B cell (primary cell): ENCODE measurements around the gene UBA1. TPM values are rescaled to one million over a fixed set of nuclear protein-coding genes. Genes with fewer than 3 reads are reported as not detected.

Source experiments
- ATAC-seq: fragments of 200-7000 bp; cut with Tn5 transposase; one replicate; pipeline ENCODE4 v1.10.0; 2021; ENCODE audit warnings: low read depth, mild to moderate bottlenecking, moderate number of reproducible peaks, moderate library complexity
- CTCF ChIA-PET: fragments of 350-600 bp; sonication (Branson Sonifier 250); formaldehyde crosslinking; loops from one replicate; lab custom pipeline; 2021; ENCODE audit warnings: antibody characterized with exemption, inconsistent platforms; lab: Charles Lee
- POLR2A ChIA-PET: fragments of 350-600 bp; sonication (Branson Sonifier 250); formaldehyde crosslinking; loops from one replicate; lab custom pipeline; 2021; ENCODE audit warnings: antibody characterized with exemption; lab: Charles Lee
- DNase-seq: peaks from one replicate; pipeline ENCODE4 v3.0.0; 2013
- H2AFZ ChIP-seq: 2 replicates; pipeline ENCODE4 v1.6.1; 2012; ENCODE audit warnings: mild to moderate bottlenecking, low read depth, low read length; ENCODE audit not compliant: insufficient read depth, poor library complexity, severe bottlenecking
- H3K27ac ChIP-seq, 2 donors: 1 replicate in 1 of 2; 2 replicates in 1 of 2; pipeline ENCODE4 v1.5.1; 2012 to 2013; ENCODE audit warnings: low read length in 2 of 2, mild to moderate bottlenecking in 2 of 2, moderate library complexity in 1 of 2
- H3K27me3 ChIP-seq, 4 experiments: fragments of 200-600 bp in 1 of 4; sonication (generic) in 1 of 4; replicated peaks in 1 of 4; 1 replicate in 2 of 4; 2 replicates in 2 of 4; pipeline versions ENCODE4 v1.6.1 to v1.7.0; 2013 to 2016; ENCODE audit warnings: low read length in 3 of 4, mild to moderate bottlenecking in 2 of 4, mixed read lengths in 1 of 4, moderate library complexity in 1 of 4; ENCODE audit not compliant: insufficient read depth in 4 of 4, control insufficient read depth in 3 of 4; ENCODE audit errors: control extremely low read depth in 1 of 4
- H3K36me3 ChIP-seq, 2 experiments: replicated peaks in 1 of 2; 1 replicate in 1 of 2; 2 replicates in 1 of 2; pipeline versions ENCODE4 v1.6.1 to v1.7.1; 2013; ENCODE audit warnings: low read length in 1 of 2; ENCODE audit not compliant: insufficient read depth in 2 of 2, control insufficient read depth in 1 of 2; ENCODE audit errors: control extremely low read depth in 1 of 2, extremely low read depth in 1 of 2
- H3K4me1 ChIP-seq, 2 donors: fragments of 200-600 bp in 1 of 2; sonication (generic) in 1 of 2; 1 replicate in 1 of 2; 2 replicates in 1 of 2; pipeline versions ENCODE4 v1.5.1 to v1.6.1; 2013 to 2017; ENCODE audit warnings: low read length in 2 of 2; ENCODE audit not compliant: control insufficient read depth in 2 of 2, insufficient read depth in 2 of 2
- H3K4me2 ChIP-seq: replicated peaks from 2 replicates; pipeline ENCODE3; 2012; ENCODE audit warnings: mild to moderate bottlenecking, low read depth, low read length; ENCODE audit not compliant: poor library complexity, severe bottlenecking
- H3K4me3 ChIP-seq, 5 experiments: fragments of 200-600 bp in 1 of 5; sonication (generic) in 1 of 5; 1 replicate in 3 of 5; 2 replicates in 2 of 5; pipeline versions ENCODE4 v1.5.1 to v1.7.0; 2011 to 2016; ENCODE audit warnings: low read length in 4 of 5, mild to moderate bottlenecking in 4 of 5, low read depth in 2 of 5, control low read depth in 1 of 5, moderate library complexity in 1 of 5; ENCODE audit not compliant: insufficient read depth in 1 of 5; ENCODE audit errors: control extremely low read depth in 1 of 5, extremely low read depth in 1 of 5
- H3K79me2 ChIP-seq: fragments of 200-600 bp; sonication (generic); one replicate; pipeline ENCODE4 v1.6.0; 2016; ENCODE audit warnings: low read length; ENCODE audit not compliant: control insufficient read depth, insufficient read depth
- H3K9ac ChIP-seq: fragments of 200-600 bp; sonication (generic); 2 replicates; pipeline ENCODE4 v1.6.1; 2017; ENCODE audit warnings: mild to moderate bottlenecking, low read length, moderate library complexity
- H3K9me3 ChIP-seq, 3 donors: one replicate each; pipeline versions ENCODE4 v1.6.1 to v1.7.1; 2013; ENCODE audit warnings: low read length in 2 of 3; ENCODE audit not compliant: control insufficient read depth in 2 of 3, insufficient read depth in 1 of 3; ENCODE audit errors: control extremely low read depth in 1 of 3
- H4K20me1 ChIP-seq: 2 replicates; pipeline ENCODE4 v1.6.0; 2012; ENCODE audit warnings: mild to moderate bottlenecking, low read length; ENCODE audit not compliant: insufficient read depth, control insufficient read depth, poor library complexity, severe bottlenecking
- H3K27ac Mint-ChIP-seq: one replicate; pipeline ENCODE4 v1.8.0; 2021; ENCODE audit warnings: mixed read lengths
- H3K27me3 Mint-ChIP-seq: one replicate; pipeline ENCODE4 v1.8.0; 2021; ENCODE audit warnings: mixed read lengths
- H3K4me1 Mint-ChIP-seq: one replicate; pipeline ENCODE4 v1.8.0; 2021; ENCODE audit warnings: mixed read lengths
- H3K4me3 Mint-ChIP-seq: one replicate; pipeline ENCODE4 v1.8.0; 2021; ENCODE audit warnings: mixed read lengths
- H3K9me3 Mint-ChIP-seq: one replicate; pipeline ENCODE4 v1.8.0; 2022; ENCODE audit warnings: mixed read lengths; ENCODE audit not compliant: insufficient read depth
- EZH2 ChIP-seq: IDR thresholded peaks from 2 replicates; pipeline ENCODE4 v1.6.1; 2012; ENCODE audit warnings: borderline replicate concordance, low read depth, mild to moderate bottlenecking, moderate library complexity, low read length; ENCODE audit not compliant: insufficient read depth, poor library complexity, severe bottlenecking
- WGBS: methylation state at CpG from one replicate; pipeline ENCODE4 v1.1.5; 2013; ENCODE audit warnings: missing lambda C conversion rate; ENCODE audit not compliant: insufficient coverage; 5-methylcytosine and 5-hydroxymethylcytosine counted together
- intact Hi-C: fragments of 100-400 bp; cut with micrococcal nuclease; formaldehyde crosslinking; loops from one replicate; pipeline ENCODE4 v1.10.0; 2022
- polyA plus RNA-seq: library from polyadenylated mRNA; depleted of rRNA; stranded (reverse); fragments of >200 nt; gene quantifications from 2 replicates; pipeline ENCODE4 v1.2.3, GENCODE V29; 2012
- total RNA-seq, 2 donors: library from RNA; stranded (reverse); fragments of 120-200 nt in 1 of 2; gene quantifications; 1 replicate in 1 of 2; 2 replicates in 1 of 2; pipeline versions ENCODE4 v1.2.3 to v1.2.4, GENCODE V29; 2013 to 2022
- TF ChIP-seq, protein P1 (sequence below): fragments of 200-600 bp; IDR thresholded peaks from one replicate; pipeline ENCODE4 v1.8.0; 2022; ENCODE audit warnings: antibody characterized with exemption, mild to moderate bottlenecking

UBA1 gene
- total and polyA plus RNA-seq, 2 donors (not counting 1 experiment from before 2014, with no cell fraction given), result 166 to 211 TPM

DNA sequence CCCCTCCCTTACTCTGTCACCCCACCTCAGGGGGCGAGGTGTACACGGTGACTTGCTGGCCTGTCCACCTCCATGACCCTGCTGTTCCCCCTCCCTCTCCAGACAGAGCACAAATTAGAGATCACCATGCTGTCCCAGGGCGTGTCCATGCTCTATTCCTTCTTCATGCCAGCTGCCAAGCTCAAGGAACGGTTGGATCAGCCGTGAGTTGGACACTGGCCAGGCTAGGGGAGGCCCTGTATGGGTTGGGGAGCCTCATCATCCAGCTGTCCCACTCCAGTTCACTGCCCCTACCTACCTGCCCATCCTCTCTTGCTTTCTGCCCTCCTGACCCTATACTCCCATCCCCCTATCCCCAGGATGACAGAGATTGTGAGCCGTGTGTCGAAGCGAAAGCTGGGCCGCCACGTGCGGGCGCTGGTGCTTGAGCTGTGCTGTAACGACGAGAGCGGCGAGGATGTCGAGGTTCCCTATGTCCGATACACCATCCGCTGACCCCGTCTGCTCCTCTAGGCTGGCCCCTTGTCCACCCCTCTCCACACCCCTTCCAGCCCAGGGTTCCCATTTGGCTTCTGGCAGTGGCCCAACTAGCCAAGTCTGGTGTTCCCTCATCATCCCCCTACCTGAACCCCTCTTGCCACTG is 20.9 kb downstream of the UBA1 start:
- POLR2A ChIA-PET, result no interaction called here
- no peak overlapping the region for H3K27ac Mint-ChIP-seq
- H3K4me3 Mint-ChIP-seq, result no peak overlapping the region
- peaks cover 18% of the 10 kb centered on the region for H3K4me1 Mint-ChIP-seq
- no peak overlapping the region for H3K9ac ChIP-seq
- ATAC-seq (no peak), DNase-seq (no peak)
- no peak for TF ChIP-seq EZH2
- TF ChIP-seq, protein P1, sequence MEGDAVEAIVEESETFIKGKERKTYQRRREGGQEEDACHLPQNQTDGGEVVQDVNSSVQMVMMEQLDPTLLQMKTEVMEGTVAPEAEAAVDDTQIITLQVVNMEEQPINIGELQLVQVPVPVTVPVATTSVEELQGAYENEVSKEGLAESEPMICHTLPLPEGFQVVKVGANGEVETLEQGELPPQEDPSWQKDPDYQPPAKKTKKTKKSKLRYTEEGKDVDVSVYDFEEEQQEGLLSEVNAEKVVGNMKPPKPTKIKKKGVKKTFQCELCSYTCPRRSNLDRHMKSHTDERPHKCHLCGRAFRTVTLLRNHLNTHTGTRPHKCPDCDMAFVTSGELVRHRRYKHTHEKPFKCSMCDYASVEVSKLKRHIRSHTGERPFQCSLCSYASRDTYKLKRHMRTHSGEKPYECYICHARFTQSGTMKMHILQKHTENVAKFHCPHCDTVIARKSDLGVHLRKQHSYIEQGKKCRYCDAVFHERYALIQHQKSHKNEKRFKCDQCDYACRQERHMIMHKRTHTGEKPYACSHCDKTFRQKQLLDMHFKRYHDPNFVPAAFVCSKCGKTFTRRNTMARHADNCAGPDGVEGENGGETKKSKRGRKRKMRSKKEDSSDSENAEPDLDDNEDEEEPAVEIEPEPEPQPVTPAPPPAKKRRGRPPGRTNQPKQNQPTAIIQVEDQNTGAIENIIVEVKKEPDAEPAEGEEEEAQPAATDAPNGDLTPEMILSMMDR, result no peak
- CTCF ChIA-PET, result no interaction called here
- intact Hi-C loops, result loop anchor here (5.0 to 10.0 kb wide), 2 partner anchors 457 to 1700 kb away; partner anchors contain the start of genes PIM2, SLC35A2 and SLC9A7
- no peaks in the 10 kb centered on the region for H3K27me3 ChIP-seq
- H3K9me3 ChIP-seq, result no peaks in the 10 kb centered on the region
- no peaks in the 10 kb centered on the region for H3K27me3 Mint-ChIP-seq
- peaks cover 11 to 12% of the 10 kb centered on the region in 2 donors for H3K4me1 ChIP-seq
- no peak overlapping the region for H2AFZ ChIP-seq
- H3K27ac ChIP-seq, result no peak overlapping the region
- H3K4me3 ChIP-seq, result no peak overlapping the region
- H3K9me3 Mint-ChIP-seq, result no peaks in the 10 kb centered on the region
- H3K79me2 ChIP-seq, result peaks cover 10% of the 10 kb centered on the region
- no peak overlapping the region for H3K4me2 ChIP-seq
- peaks cover 11% of the 10 kb centered on the region for H4K20me1 ChIP-seq
- H3K36me3 ChIP-seq, result peaks cover 0 to 51% of the 10 kb centered on the region in 2 experiments
- WGBS, result 96% methylated on average over 18 of the region's 20 CpGs

DNA sequence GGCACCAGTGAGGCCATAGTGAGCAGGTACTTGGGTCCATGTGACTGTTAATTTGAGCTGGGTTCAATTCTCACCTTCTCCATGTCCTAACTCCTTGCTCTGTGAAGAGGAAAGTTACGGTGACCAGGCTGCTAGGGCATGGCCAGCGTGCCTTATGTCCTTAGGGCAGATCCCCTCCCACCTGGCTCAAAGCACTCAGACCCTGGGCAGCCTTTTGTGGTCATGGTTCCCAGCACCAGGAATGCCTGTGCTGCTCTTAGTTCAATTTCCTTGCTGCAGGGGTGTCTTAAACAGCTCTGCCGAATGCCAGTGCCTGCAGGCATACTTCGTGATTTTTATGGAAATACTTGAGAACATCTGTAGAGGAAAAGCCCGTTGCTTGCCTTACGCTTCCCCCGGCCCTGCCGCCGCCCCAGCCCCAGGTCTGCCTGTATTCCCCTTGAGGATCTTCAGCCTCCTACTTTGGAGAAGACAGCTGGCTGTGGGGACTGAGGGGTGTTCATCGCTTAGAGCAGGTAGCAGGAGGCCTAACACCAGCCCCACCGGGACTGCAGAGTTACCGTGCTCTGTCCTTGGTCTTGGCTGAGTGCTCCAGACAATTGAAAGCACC is 21.8 kb downstream of the UBA1 start:
- no peak for DNase-seq
- H4K20me1 ChIP-seq, result peaks cover 19% of the 10 kb centered on the region
- Mint-ChIP-seq H3K27me3 (no peaks in the 10 kb centered on the region), H3K4me1 (peaks cover 27% of the 10 kb centered on the region), H3K4me3 (no peak overlapping the region), H3K9me3 (no peaks in the 10 kb centered on the region), H3K27ac (no peak overlapping the region)
- no peak overlapping the region for H3K4me3 ChIP-seq
- no peaks in the 10 kb centered on the region for H3K27me3 ChIP-seq
- no peak overlapping the region for H3K4me2 ChIP-seq
- peaks cover 19 to 21% of the 10 kb centered on the region in 2 donors for H3K4me1 ChIP-seq
- WGBS, result 88% methylated on average over 4 of the region's 12 CpGs
- no peak for ATAC-seq
- no peak for TF ChIP-seq EZH2
- TF ChIP-seq, protein P1, result no peak
- H3K27ac ChIP-seq, result no peak overlapping the region
- POLR2A ChIA-PET, result no interaction called here
- intact Hi-C loops, result loop anchor here (5.0 to 10.0 kb wide), 2 partner anchors 458 to 1699 kb away; partner anchors contain the start of genes PIM2, SLC35A2 and SLC9A7
- no peak overlapping the region for H2AFZ ChIP-seq
- no peaks in the 10 kb centered on the region for H3K9me3 ChIP-seq
- CTCF ChIA-PET, result no interaction called here
- H3K9ac ChIP-seq, result no peak overlapping the region
- H3K79me2 ChIP-seq, result peaks cover 18% of the 10 kb centered on the region
- H3K36me3 ChIP-seq, result peaks cover 0 to 43% of the 10 kb centered on the region in 2 experiments
